ENCODE measurements around the gene ZNF407. TPM values are rescaled to one million over a fixed set of nuclear protein-coding genes. Genes with fewer than 3 reads are reported as not detected.
A peak's percentile ranks its signal among the peaks of the same experiment; 100 is the strongest.

Gene ZNF407
- total RNA-seq, 2 experiments from 2014 or later, result 11.4 TPM

DNA sequence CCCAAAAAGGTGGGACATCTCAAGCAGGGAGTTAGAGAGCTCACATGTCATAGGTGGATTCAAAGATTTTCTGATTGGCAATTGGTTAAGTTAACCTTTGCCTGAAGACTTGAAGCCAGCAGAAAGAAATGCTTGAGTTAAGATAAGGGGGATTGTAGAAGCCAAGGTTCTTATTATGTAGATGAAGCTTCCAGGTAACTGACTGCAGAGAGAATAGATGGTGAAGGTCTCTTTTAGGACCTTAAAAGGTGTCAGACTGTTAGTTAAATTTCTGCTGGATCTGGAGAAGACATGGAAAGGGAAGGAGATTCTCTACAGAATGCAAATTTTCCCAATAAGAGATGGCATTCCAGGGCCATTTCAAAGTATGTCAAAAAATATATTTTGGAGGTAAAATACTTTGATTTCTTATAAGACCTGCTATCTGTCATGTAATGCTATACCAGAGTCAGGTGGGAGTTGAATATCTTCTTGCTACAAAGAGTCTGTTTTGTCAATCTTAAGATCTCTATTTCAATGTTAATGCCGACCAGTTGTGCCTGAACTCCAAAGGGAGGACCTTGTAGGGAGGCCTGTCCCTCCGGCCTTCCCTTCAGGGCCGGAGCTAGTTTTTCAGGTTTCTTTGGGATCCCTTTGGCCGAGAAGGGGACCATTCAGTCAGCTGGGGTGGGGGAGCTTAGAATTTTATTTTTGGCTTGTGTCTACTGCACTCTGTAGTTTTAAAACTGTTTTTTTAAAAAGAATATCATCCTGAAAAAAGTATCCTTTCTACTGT, 330.7 kb downstream of the ZNF407 start:
- POLR2A ChIA-PET, result no interaction called here
- DNase-seq (no peak), ATAC-seq (no peak)
- H3K36me3 Mint-ChIP-seq (ENCODE audit: low read depth), result no peaks in the 10 kb centered on the region
- no peaks in the 10 kb centered on the region for H3K27me3 Mint-ChIP-seq
- no peaks in the 10 kb centered on the region for H3K9me3 Mint-ChIP-seq (ENCODE audit: low read depth)
- no peaks in the 10 kb centered on the region for H3K4me1 Mint-ChIP-seq
- no peak overlapping the region for H3K4me3 Mint-ChIP-seq
- CTCF ChIA-PET, result interaction anchor here (0.6 kb wide), 1 partner anchor 550 kb away, joined by 3 read pairs; no protein-coding TSS in a partner anchor
- intact Hi-C loops (cut with DNase I, micrococcal nuclease), result no loop called here
- no peak overlapping the region for H3K27ac Mint-ChIP-seq

DNA sequence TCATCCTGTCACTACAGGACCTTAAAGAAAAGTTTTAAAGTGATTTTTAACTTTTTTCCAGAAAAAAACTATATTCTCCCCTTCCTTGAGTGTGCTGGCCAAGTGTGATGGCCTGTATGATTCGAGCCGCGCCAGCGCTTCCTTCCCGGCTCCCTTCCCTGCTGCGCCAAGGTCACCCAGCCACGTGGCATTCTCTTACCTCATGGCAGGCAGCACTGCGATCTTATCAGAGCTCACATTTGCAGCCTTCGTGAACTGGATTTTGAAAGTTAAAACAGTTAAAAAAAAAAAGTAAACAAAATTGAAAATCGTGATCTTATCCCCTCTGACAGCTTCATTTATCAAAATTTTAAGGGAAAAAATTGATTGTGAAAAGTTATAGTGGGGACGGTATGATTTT, 331.4 kb downstream of the ZNF407 start:
- no peak for ATAC-seq
- intact Hi-C loops (cut with DNase I, micrococcal nuclease), result no loop called here
- Mint-ChIP-seq H3K4me3 (no peak overlapping the region), H3K4me1 (no peaks in the 10 kb centered on the region), H3K27ac (no peak overlapping the region), H3K36me3 (ENCODE audit: low read depth) (no peaks in the 10 kb centered on the region), H3K9me3 (ENCODE audit: low read depth) (no peaks in the 10 kb centered on the region), H3K27me3 (no peaks in the 10 kb centered on the region)
- POLR2A ChIA-PET, result no interaction called here
- CTCF ChIA-PET, result interaction anchor here (0.6 kb wide), 1 partner anchor 549 kb away, joined by 3 read pairs; no protein-coding TSS in a partner anchor
- no peak for DNase-seq

DNA sequence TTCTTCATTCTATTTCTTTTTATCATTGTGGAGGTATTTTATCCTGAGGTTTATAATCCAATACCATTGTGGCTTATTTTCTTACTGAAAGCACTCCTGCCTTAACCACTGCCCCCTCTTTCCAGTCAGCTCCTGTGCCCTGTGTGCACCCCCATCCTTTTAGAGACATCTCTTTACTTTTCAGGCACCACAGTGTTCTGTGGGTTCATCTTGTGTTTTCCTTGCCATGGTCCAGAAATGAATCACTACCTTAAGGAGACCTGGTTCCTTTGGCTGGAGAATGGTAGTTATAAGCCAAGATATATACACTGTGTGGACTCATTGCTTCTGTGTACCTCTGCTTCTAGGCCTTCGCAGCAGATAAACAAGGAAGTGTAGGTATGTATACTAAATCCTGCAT, 332.9 kb downstream of the ZNF407 start:
- Mint-ChIP-seq H3K27ac (no peak overlapping the region), H3K36me3 (ENCODE audit: low read depth) (no peaks in the 10 kb centered on the region), H3K4me1 (no peaks in the 10 kb centered on the region), H3K27me3 (no peaks in the 10 kb centered on the region), H3K9me3 (ENCODE audit: low read depth) (no peaks in the 10 kb centered on the region), H3K4me3 (no peak overlapping the region)
- ATAC-seq (no peak), DNase-seq (no peak)
- intact Hi-C loops (cut with DNase I, micrococcal nuclease), result no loop called here
- CTCF ChIA-PET, result no interaction called here
- POLR2A ChIA-PET, result no interaction called here

DNA sequence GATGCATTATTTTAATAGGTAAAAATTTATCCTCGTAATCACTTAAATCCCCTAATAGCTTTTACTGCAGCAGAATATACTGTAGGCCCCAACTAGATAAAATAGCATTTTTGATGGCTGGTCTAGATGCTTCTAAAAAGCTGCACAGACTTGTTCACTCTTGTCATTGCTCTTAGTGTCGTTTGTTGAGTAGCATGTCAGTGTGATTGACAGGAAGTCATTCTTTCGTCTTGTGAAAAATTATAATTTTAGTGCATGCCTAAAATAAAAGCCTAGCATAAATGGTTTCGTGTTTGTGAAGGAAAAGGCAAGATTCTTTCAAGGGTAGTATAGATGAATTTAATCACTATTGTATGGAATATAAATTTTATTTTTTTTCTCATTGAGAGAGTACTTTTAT, 336.3 kb downstream of the ZNF407 start:
- no peaks in the 10 kb centered on the region for H3K4me1 Mint-ChIP-seq
- intact Hi-C loops (cut with DNase I, micrococcal nuclease), result no loop called here
- POLR2A ChIA-PET, result no interaction called here
- H3K27me3 Mint-ChIP-seq, result no peaks in the 10 kb centered on the region
- CTCF ChIA-PET, result interaction anchor here (1.1 kb wide), 1 partner anchor 10 kb away, joined by 3 read pairs; no protein-coding TSS in a partner anchor
- no peaks in the 10 kb centered on the region for H3K9me3 Mint-ChIP-seq (ENCODE audit: low read depth)
- ATAC-seq, result no peak
- DNase-seq, result no peak
- no peaks in the 10 kb centered on the region for H3K36me3 Mint-ChIP-seq (ENCODE audit: low read depth)
- no peak overlapping the region for H3K27ac Mint-ChIP-seq
- no peak overlapping the region for H3K4me3 Mint-ChIP-seq

DNA sequence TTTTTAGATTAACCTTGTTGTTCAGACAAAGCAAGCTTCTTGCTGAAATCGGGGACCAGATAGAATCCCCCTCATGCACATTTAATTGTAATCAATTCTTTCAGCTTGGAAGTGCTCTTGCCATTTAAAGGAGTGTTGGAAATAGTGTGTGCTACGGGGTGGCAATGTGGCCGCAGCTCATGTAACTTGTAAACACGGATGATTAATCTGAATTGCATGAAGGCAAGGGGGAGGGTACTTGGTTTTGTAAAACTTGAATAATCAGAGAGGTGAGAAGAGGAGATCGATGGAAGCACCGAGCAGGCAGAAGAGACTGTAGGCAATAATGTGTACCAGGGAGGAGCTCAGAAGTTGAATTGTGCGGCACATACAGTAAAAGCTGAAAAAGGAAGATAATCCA, 337.8 kb downstream of the ZNF407 start:
- intact Hi-C loops (cut with DNase I, micrococcal nuclease), result no loop called here
- ChIA-PET CTCF (interaction anchor here (0.6 to 1.3 kb wide), 3 partner anchors 14 to 1830 kb away, joined by 3 to 4 read pairs (median 3); no protein-coding TSS in a partner anchor), POLR2A (no interaction called here)

DNA sequence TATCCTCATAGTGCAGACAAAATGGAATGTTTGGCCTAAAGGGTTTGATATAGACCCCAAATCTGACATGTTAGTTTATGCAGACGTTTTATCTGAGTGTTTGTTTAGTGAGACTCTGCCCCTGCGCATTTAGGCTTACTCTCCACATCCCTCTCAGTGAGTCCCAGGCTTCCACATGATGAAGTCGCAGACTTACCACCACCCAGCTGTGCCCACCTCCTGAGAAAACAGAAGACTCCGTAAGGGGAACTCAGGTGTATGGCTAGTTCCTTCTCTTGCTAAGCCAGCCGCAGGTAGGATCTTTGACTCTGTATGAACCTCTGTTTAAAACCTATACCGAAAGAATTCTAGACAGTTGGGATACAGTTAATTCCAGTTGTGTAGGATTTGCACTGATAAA, 338.7 kb downstream of the ZNF407 start:
- CTCF ChIA-PET, result no interaction called here
- no peaks in the 10 kb centered on the region for H3K27me3 Mint-ChIP-seq
- POLR2A ChIA-PET, result no interaction called here
- ATAC-seq (no peak), DNase-seq (no peak)
- intact Hi-C loops (cut with DNase I, micrococcal nuclease), result no loop called here
- H3K9me3 Mint-ChIP-seq (ENCODE audit: low read depth), result no peaks in the 10 kb centered on the region
- no peak overlapping the region for H3K27ac Mint-ChIP-seq
- H3K4me1 Mint-ChIP-seq, result no peaks in the 10 kb centered on the region
- no peaks in the 10 kb centered on the region for H3K36me3 Mint-ChIP-seq (ENCODE audit: low read depth)
- H3K4me3 Mint-ChIP-seq, result no peak overlapping the region

More for the DNA sequence above, 337.8 kb downstream of the ZNF407 start:
- Mint-ChIP-seq H3K9me3 (ENCODE audit: low read depth) (no peaks in the 10 kb centered on the region), H3K4me3 (no peak overlapping the region), H3K27me3 (no peaks in the 10 kb centered on the region), H3K36me3 (ENCODE audit: low read depth) (no peaks in the 10 kb centered on the region), H3K27ac (no peak overlapping the region), H3K4me1 (no peaks in the 10 kb centered on the region)
- ATAC-seq (no peak), DNase-seq (no peak)

DNA sequence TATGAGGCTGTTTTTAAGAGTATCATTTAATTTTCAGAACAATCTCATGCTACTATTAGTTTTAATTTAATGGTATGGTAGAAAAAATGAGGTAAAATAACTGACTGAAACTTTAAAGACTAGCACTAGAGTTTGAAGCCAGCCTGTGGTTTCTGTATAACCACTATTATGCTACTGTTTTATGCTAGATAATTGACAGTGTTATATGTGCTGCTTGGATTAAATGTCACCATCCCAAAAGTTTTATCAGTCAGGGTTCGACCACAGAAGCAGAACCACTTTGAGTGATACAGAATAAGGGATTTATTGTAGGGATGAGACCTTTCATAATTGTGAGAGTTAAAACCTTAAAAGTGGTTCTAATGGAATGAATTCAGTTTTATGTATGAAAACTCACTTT, 339.6 kb downstream of the ZNF407 start:
- ATAC-seq (no peak), DNase-seq (no peak)
- POLR2A ChIA-PET, result no interaction called here
- H3K4me3 Mint-ChIP-seq, result no peak overlapping the region
- intact Hi-C loops (cut with DNase I, micrococcal nuclease), result no loop called here
- H3K4me1 Mint-ChIP-seq, result peaks cover 8% of the 10 kb centered on the region
- H3K27ac Mint-ChIP-seq, result no peak overlapping the region
- no peaks in the 10 kb centered on the region for H3K9me3 Mint-ChIP-seq (ENCODE audit: low read depth)
- H3K27me3 Mint-ChIP-seq, result no peaks in the 10 kb centered on the region
- H3K36me3 Mint-ChIP-seq (ENCODE audit: low read depth), result no peaks in the 10 kb centered on the region
- CTCF ChIA-PET, result no interaction called here

DNA sequence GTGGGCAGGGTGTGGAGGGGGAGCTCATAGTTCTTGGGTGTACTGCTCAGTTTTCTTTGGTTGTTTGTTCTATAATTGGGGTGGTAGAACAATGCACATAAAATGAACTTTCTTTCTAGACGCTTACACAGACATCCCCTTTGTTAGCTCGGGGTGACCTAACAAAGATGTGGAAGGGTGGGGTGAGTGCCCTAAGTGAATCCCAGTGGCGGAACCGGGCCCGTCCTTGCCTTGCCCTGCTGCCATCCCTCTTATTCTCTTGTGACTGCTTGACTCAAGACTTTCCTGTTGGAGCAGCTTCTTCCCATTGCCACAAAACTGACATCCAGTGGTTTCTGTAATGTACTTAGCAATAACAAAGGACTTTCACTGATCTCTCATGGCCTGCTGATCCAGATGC, 343.2 kb downstream of the ZNF407 start:
- no peak for DNase-seq
- no peaks in the 10 kb centered on the region for H3K27me3 Mint-ChIP-seq
- ATAC-seq, result no peak
- H3K36me3 Mint-ChIP-seq (ENCODE audit: low read depth), result no peaks in the 10 kb centered on the region
- no peak overlapping the region for H3K27ac Mint-ChIP-seq
- no peaks in the 10 kb centered on the region for H3K9me3 Mint-ChIP-seq (ENCODE audit: low read depth)
- H3K4me3 Mint-ChIP-seq, result no peak overlapping the region
- ChIA-PET CTCF (no interaction called here), POLR2A (no interaction called here)
- H3K4me1 Mint-ChIP-seq, result peaks cover 21% of the 10 kb centered on the region
- intact Hi-C loops (cut with DNase I, micrococcal nuclease), result no loop called here

DNA sequence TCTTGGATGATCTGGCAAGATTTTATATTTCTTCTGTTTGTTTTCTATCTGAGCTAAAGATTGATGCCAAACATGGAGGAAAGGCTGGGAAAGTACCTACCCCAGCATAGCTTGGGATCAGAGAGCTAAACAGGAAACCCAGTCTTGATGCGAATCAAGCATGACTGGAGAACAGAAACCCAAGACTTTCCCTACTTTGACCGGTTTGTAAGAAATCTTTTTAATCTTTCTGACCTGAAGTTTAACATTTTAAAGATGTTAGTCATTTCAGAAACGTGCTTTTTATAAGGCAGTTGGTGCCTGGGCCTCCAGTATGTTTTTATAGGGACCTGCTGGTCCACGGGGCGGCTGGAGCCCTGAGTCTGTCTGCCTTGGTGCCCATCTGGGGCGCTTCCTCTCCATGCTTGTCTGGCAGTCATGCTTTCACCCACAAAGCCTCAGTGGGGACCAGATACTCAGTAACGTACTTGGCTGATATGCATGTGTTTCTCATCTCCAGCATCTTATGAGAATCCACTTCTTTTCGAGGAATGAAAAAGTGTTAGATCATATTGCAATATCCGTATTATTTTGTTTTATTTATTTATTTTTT, 344.7 kb downstream of the ZNF407 start:
- ATAC-seq, result peak; percentile 90
- POLR2A ChIA-PET, result no interaction called here

DNA sequence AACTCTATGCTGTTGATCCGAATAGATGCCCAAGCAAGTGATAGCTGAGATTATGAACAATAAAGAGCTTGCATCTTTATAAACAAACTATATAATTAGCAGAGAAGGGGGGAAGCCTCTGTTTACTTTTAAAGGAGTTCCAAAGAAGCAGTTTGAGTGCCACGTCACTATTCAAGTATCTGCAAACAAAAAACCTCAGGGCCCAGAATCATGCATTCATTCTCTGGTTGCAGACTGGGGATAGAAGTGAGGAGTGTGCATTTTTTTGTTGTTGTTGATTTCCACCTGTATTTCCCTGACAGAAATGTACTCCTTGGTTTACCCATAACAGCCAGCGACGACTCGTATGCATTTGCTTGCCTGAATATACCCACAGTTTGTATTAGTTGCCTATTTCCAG, 347.0 kb downstream of the ZNF407 start:
- Mint-ChIP-seq H3K27me3 (no peaks in the 10 kb centered on the region), H3K9me3 (ENCODE audit: low read depth) (no peaks in the 10 kb centered on the region), H3K27ac (no peak overlapping the region), H3K4me3 (no peak overlapping the region), H3K36me3 (ENCODE audit: low read depth) (no peaks in the 10 kb centered on the region), H3K4me1 (peaks cover 27% of the 10 kb centered on the region)
- CTCF ChIA-PET, result interaction anchor here (0.6 to 1.2 kb wide), 3 partner anchors 56 to 299 kb away, joined by 3 to 4 read pairs (median 3); no protein-coding TSS in a partner anchor
- POLR2A ChIA-PET, result no interaction called here
- DNase-seq (no peak), ATAC-seq (no peak)
- intact Hi-C loops (cut with DNase I, micrococcal nuclease), result no loop called here

More for the DNA sequence above, 344.7 kb downstream of the ZNF407 start:
- peak; percentile 62 for DNase-seq
- CTCF ChIA-PET, result interaction anchor here (0.6 to 0.7 kb wide), 2 partner anchors 93 to 183 kb away, joined by 3 to 4 read pairs; no protein-coding TSS in a partner anchor
- intact Hi-C loops (cut with DNase I, micrococcal nuclease), result no loop called here
- H3K36me3 Mint-ChIP-seq (ENCODE audit: low read depth), result no peaks in the 10 kb centered on the region
- H3K4me1 Mint-ChIP-seq, result peaks cover 21% of the 10 kb centered on the region
- H3K9me3 Mint-ChIP-seq (ENCODE audit: low read depth), result no peaks in the 10 kb centered on the region
- H3K4me3 Mint-ChIP-seq, result peak overlapping the region; percentile 41
- no peaks in the 10 kb centered on the region for H3K27me3 Mint-ChIP-seq
- peak overlapping the region; percentile 55 for H3K27ac Mint-ChIP-seq

DNA sequence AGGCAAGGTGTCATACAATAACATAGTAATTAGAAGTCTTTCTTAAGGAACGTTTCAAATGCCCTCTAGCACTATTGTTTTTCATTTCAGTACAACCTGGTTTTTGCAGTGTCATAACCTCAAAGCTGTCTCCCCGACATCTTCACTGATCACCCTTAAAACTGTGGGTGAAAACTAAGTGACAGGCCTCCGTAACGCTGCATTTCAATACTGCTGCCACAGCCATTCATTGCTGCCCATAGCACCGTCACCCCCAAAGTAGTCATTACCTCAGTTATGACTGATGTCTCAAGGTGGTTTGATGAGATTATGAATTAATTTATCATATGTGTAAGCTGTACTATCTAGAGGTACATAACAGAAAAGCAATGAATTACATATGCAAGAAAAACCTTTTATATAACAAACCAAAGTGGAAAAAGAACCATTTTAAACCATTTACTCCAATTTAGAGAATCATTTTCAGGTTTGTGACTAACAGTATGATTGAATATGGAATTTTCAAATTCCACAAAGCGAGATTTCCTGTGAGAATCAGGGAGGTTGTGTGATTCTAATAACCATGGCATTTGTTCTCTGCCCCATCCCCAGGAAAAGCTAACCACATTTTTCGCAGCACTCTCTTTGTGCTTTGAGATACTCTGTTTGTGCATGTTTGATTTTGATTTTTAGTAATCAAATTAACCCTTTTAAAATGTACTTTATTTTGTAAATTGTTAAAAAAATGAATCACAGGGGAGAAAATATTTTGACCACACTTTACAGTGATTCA, 348.3 kb downstream of the ZNF407 start:
- no peak for ATAC-seq
- Mint-ChIP-seq H3K27me3 (no peaks in the 10 kb centered on the region), H3K9me3 (ENCODE audit: low read depth) (no peaks in the 10 kb centered on the region), H3K4me1 (peaks cover 40% of the 10 kb centered on the region), H3K27ac (no peak overlapping the region), H3K4me3 (no peak overlapping the region), H3K36me3 (ENCODE audit: low read depth) (no peaks in the 10 kb centered on the region)
- intact Hi-C loops (cut with DNase I, micrococcal nuclease), result no loop called here
- CTCF ChIA-PET, result interaction anchor here (0.7 kb wide), 1 partner anchor 686 kb away, joined by 3 read pairs; no protein-coding TSS in a partner anchor
- DNase-seq, result no peak
- POLR2A ChIA-PET, result no interaction called here
